Prostate gland (tissue), 2 donors: ENCODE results near the gene CHD5. TPM values are rescaled to one million over a fixed set of nuclear protein-coding genes. Genes with fewer than 3 reads are reported as not detected.

Source experiments
- DNase-seq: peaks from one replicate; pipeline ENCODE4 v3.0.0-alpha.2; 2019; ENCODE audit warnings: low spot score
- H3K27ac ChIP-seq, 2 donors: fragments of 200-600 bp; sonication (generic); 2 replicates each; pipeline ENCODE4 v1.5.1; 2017 to 2019
- H3K27me3 ChIP-seq: fragments of 200-600 bp; sonication (generic); replicated peaks from 2 replicates; pipeline ENCODE4 v1.5.1; 2019; ENCODE audit not compliant: insufficient read depth
- H3K36me3 ChIP-seq, 2 donors: fragments of 200-600 bp; sonication (generic); 1 replicate in 1 of 2; 2 replicates in 1 of 2; pipeline versions ENCODE4 v1.5.1 to v1.8.1; 2017 to 2019
- H3K4me1 ChIP-seq: fragments of 200-600 bp; sonication (generic); replicated peaks from 2 replicates; pipeline ENCODE4 v1.5.1; 2019
- H3K4me3 ChIP-seq, 2 donors: fragments of 200-600 bp; sonication (generic); 2 replicates each; pipeline ENCODE4 v1.5.1; 2017 to 2019
- H3K9me3 ChIP-seq: fragments of 200-600 bp; sonication (generic); 2 replicates; pipeline ENCODE4 v1.5.1; 2017
- CTCF ChIP-seq, 4 experiments: fragments of 200-600 bp in 2 of 4; fragments of 450-650 bp in 2 of 4; sonication (generic) in 2 of 4; IDR thresholded peaks; 1 replicate in 3 of 4; 2 replicates in 1 of 4; pipeline ENCODE4 v1.5.1; 2016 to 2019; ENCODE audit warnings: antibody characterized with exemption in 4 of 4, mild to moderate bottlenecking in 2 of 4, moderate library complexity in 2 of 4
- POLR2A ChIP-seq: fragments of 450-650 bp; IDR thresholded peaks from one replicate; pipeline ENCODE4 v1.6.1; 2016; ENCODE audit warnings: antibody characterized with exemption, mild to moderate bottlenecking
- POLR2AphosphoS5 ChIP-seq: sonication (generic); formaldehyde crosslinking; IDR thresholded peaks from one replicate; pipeline ENCODE4 v1.6.1; 2017; ENCODE audit warnings: antibody characterized with exemption
- WGBS: methylation state at CpG from one replicate; pipeline ENCODE4 v1.1.5; 2018; 5-methylcytosine and 5-hydroxymethylcytosine counted together
- intact Hi-C: fragments of 100-400 bp; cut with DNase I; formaldehyde crosslinking; loops from one replicate; pipeline ENCODE4 v1.14.2; 2022
- total RNA-seq, 2 donors: library from RNA; depleted of rRNA; stranded (reverse); fragments of >200 nt; gene quantifications; one replicate each; pipeline ENCODE4 v1.1.0, GENCODE V29; 2016

Gene CHD5
- total RNA-seq, 2 donors from 2014 or later: 4.9 to 17.0 TPM

DNA sequence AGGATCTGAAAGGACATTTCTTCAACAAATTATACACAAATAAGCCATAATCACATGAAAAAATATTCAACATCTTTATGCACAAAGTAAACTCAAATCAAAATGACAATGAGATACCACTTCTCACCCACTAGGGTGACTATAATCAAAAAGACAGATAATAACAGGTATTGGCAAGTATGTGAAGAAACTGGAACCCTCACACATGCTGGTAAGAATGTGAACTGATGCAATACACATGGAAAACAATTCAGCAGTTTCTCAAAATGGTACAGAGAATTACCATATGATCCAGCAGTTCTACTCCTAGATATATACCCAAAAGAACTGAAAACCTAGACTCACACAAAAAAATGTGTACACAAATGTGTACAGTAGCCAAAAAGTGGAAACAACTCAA lies 62.5 kb downstream of the CHD5 start:
- Histone ChIP-seq H3K4me1 (no peaks in the 10 kb centered on the region), H3K27me3 (no peaks in the 10 kb centered on the region), H3K27ac (no peak overlapping the region), H3K9me3 (no peaks in the 10 kb centered on the region), H3K4me3 (no peak overlapping the region), H3K36me3 (no peaks in the 10 kb centered on the region)
- DNase-seq: no peak
- intact Hi-C loops: no loop called here
- TF ChIP-seq POLR2A (no peak), CTCF (IDR thresholded peaks at IDR 0.05) (no peak), POLR2AphosphoS5 (no peak)

GRCh38 chr1:6117064-6117463 lies 63.1 kb downstream of the CHD5 start:
- Histone ChIP-seq H3K27me3 (no peaks in the 10 kb centered on the region), H3K4me1 (no peaks in the 10 kb centered on the region), H3K27ac (no peak overlapping the region), H3K9me3 (no peaks in the 10 kb centered on the region), H3K36me3 (no peaks in the 10 kb centered on the region), H3K4me3 (no peak overlapping the region)
- no peak for DNase-seq
- WGBS: 70% methylated on average over 2 of the region's 2 CpGs
- TF ChIP-seq POLR2AphosphoS5: no peak
- no peak for TF ChIP-seq POLR2A
- TF ChIP-seq CTCF (IDR thresholded peaks at IDR 0.05): no peak
- intact Hi-C loops: no loop called here

DNA sequence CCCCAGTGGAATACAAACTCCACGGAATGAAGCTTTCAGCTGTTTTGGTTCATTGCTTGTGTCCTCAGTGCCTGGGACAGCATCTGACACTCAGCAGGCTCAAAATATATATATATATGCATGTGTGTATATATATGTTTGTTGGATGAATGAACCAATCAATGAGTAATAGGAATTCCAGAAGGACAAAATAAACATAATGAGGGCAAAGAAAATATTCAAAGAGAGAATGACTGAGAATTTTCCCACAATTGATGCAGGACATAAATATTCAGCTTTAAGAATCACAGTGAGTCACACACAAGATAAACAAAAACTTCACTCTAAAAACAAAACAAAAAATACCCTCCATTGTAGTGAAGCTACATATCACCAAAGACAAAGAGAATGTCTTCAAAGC lies 64.0 kb downstream of the CHD5 start:
- no peaks in the 10 kb centered on the region for H3K4me1 ChIP-seq
- TF ChIP-seq POLR2A (no peak), CTCF (IDR thresholded peaks at IDR 0.05) (no peak), POLR2AphosphoS5 (no peak)
- intact Hi-C loops: no loop called here
- H3K9me3 ChIP-seq: no peaks in the 10 kb centered on the region
- H3K27ac ChIP-seq: no peak overlapping the region
- no peak overlapping the region for H3K4me3 ChIP-seq
- no peak for DNase-seq
- WGBS: 44% methylated on average over 1 of the region's 1 CpG
- no peaks in the 10 kb centered on the region for H3K36me3 ChIP-seq
- H3K27me3 ChIP-seq: no peaks in the 10 kb centered on the region

DNA sequence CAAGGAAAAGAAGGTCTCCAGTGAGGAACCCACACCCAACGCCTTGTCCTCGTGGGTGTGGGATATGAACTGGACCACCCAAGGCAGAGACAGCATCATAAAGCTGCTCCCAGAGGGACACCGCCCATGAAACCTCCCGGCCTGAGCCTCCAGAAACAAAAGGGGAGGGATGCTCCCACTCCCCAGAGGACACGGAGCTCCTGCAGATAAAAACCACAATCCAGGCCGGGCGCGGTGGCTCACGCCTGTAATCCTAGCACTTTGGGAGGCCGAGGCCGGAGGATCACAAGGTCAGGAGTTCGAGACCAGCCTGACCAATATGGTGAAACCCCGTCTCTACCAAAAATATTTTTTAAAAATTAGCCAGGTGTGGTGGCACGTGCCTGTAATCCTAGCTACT lies 66.4 kb downstream of the CHD5 start:
- intact Hi-C loops: no loop called here
- no peak for DNase-seq

More for the DNA sequence above, 66.4 kb downstream of the CHD5 start:
- WGBS: 81% methylated on average over 14 of the region's 14 CpGs
- Histone ChIP-seq H3K4me3 (no peak overlapping the region), H3K4me1 (no peaks in the 10 kb centered on the region), H3K27ac (no peak overlapping the region), H3K9me3 (no peaks in the 10 kb centered on the region), H3K27me3 (no peaks in the 10 kb centered on the region), H3K36me3 (no peaks in the 10 kb centered on the region)
- no peak for TF ChIP-seq POLR2A
- TF ChIP-seq CTCF (IDR thresholded peaks at IDR 0.05): no peak
- no peak for TF ChIP-seq POLR2AphosphoS5
